CD4-positive, alpha-beta T cell treated with Interleukin-15 for 1 hour (primary cell): ENCODE results near the gene ARL8B.

Experiments
- DNase-seq: peaks from one replicate; pipeline ENCODE4 v3.0.0-alpha.2; 2020

The ARL8B gene

GRCh38 chr3:5188419-5189221, 66.5 kb downstream of the ARL8B start:
- DNase-seq: peak; percentile 67

DNA sequence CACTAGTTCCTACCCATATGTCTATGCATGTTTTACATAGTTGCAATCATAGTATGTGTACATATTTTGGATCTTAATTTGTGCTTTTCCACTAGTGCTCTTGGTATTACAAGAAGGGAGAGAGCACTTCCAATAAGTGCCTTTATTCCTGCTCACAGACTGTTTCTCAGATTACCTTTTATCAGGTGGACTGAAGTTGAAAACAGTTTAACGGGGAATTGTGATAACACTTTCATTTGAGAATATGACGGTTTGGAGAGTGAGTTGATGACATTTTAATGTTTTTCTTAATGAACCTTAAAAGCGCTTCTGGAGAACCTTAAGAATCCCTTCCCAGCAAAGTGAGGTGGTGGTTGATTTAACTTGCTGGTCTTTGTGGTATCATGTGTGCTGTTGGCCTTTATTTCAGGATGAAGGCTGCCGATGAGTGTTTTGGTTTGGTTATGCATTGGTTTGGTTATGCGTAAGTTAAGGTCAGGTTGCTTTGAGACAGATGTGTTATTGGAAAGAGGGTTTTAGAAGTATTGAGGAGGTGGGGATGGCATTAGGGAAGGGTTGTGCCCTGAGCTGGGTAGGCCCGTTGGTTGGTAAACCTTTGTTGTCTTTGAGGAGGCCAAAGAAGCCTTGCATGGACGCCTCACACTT, 68.2 kb downstream of the ARL8B start:
- no peak for DNase-seq

DNA sequence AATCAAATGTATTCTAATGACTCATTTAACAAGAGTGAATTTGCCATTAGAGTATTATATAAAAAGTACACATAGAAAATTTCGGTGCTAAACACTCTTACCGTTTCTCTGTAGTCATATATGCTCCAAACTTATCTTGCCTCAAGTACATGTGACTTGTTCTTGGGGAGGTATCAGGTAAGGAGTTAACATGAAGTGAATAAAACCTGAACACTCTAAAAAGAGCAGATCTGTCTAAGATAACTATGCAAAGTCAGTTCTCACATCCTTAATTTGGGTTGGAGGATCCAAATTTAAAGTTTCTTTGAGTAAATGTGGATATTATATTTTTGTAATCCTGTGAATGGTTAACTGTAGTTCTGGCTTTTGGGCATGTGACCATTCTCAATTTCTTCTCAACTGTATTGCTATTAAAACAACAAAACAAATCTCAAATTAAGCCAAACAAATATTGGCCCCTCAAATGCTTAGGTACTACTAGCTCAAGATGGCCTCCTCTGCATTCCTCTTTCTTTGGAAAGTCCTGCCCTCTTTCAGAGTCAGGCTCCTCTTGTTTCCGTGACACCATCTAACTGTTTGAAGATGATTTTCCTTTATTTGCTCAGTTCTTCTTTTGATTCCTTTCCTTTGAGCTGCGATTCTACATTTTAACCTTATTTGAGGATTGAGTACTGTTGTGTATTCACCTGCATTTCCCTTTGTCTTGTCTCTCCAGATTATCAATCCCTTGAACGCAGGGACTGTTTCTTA, 69.6 kb downstream of the ARL8B start:
- no peak for DNase-seq

DNA sequence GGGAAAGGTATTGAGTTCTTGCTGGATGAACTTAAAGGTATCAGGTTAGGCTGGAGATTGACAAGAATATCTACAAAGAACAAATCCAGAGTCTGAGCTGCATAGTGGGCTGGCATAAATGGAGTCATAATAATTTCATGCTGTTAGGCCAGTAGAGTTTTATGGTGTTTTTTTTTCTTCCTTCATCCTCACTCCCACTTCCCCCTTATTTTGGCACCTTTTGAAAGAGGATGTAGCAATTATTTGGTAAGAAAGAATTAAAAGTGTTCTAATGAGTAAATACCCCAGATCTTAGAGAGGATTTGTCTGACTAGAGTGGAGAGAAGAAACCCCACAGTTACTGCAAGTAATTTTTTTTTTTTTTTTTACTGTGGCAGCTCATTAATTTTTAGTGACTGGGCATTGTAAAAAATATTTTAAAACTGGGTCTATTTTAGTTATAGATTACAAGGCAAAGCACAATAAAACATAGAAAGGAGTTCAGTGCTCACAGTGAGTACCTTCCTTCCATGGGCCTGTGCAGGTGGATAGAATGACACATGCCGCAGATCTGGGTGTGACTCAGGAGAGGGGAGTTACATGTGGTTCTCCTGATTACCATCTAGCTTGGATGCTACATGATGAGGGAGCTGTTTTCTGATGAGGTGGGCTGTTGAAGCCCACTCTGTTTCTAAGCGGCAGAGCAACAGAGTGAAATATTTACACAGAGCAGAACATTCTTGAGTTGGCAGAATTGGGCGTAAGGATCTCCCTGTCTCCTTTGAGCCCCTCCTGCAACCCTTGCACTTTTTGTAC, 70.7 kb downstream of the ARL8B start:
- no peak for DNase-seq

DNA sequence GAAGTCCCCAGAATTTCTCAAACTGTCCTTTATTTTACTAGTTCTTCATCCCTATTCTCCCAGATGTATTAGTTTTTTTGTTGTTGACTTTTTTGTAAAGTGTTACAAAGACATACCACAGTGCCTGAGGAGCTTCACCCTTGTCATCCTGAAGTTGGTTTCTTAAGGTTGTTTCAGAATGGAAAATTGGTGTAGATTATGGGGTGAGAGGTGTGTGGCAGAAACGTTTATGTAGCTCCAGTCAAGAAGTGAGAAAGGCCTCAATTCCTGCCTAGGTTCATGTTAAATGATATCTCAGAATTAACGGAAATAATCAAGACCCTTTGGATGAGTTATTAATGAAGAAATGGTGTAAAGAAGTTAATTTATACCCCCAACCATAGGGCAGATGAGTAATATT, 72.2 kb downstream of the ARL8B start:
- DNase-seq: no peak

- DNase-seq: peak; percentile 49
These were observed 72.9 kb downstream of the ARL8B start for GRCh38 chr3:5194801-5195509.

- DNase-seq: peak; percentile 64
These were observed 73.5 kb downstream of the ARL8B start for GRCh38 chr3:5195605-5196004.

DNA sequence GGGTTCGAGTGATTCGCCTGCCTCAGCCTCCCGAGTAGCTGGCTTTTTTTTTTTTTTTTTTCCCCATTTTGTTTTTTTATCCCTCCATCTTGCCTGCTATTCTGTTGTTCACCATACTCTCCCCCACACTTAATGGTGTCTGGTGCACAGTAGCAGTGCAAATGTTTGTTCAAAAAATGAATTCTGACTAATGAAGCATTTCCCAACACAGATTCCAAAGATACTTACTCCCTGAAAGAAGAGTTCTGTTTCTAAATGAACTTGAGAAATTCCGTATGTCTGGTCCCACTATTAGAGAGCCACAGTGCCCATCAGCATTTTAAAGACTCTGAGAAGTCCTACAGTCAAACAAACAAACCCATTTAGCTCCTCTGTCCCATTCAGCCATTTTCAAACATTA, 74.9 kb downstream of the ARL8B start:
- no peak for DNase-seq

- peak; percentile 37 for DNase-seq
These were observed 75.6 kb downstream of the ARL8B start for GRCh38 chr3:5197470-5198312.

- DNase-seq: no peak
These were observed 76.2 kb downstream of the ARL8B start for GRCh38 chr3:5198313-5198677.

DNA sequence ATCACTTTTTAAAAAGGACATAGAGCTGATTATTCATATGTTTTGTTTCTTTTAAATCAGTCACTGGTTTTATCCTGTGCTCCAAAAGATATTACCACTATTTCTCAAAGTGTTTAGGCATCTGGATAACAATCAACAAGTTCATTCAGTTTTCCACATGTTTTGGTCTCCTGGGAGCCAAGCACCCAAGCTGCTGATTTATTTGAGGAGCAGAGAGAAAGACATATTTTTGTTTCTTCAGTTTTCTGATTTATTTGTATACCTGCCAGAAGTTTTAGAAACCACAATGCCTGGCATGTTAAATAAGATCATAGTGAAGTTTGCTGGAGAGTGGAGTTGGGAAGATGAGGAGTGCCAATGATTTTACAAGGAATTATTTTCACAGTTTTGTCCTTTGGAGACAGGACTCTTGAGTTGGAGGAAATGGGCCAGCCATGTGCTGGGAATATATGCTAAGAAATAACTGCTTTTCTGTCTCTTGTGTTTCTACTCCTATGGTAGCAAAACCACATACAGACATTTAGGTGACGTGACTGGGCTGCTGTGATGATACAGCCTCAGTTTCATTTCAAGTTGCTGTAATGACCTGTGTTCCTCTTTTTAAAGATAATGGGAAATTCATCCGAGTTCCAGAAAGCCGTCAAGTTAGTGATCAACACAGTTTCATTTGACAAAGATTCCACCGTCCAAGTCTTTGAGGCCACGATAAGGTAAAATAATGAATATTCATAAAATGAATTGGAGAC, 77.1 kb downstream of the ARL8B start:
- DNase-seq: peak; percentile 56

DNA sequence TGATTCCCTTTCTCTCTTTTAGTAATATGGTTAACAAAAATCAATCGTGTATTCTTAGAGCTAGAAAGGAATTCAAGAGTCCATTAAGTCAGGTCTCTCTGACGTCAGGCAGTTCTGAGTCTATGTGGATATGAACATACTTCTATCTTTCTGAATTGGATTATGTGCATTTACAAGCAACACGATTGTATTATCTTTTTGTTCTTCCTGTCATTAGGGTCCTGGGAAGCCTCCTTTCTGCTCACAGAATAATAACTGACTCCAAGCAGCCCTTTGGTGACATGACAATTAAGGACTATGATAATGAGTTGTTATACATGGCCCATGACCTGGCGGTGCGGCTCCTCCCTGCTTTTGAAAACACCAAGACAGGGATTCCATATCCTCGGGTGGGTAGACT, 79.4 kb downstream of the ARL8B start:
- no peak for DNase-seq

- no peak for DNase-seq
These were observed 80.1 kb downstream of the ARL8B start for GRCh38 chr3:5202222-5202621.

- DNase-seq: peak; percentile 31
These were observed 83.3 kb downstream of the ARL8B start for GRCh38 chr3:5205165-5205941.

DNA sequence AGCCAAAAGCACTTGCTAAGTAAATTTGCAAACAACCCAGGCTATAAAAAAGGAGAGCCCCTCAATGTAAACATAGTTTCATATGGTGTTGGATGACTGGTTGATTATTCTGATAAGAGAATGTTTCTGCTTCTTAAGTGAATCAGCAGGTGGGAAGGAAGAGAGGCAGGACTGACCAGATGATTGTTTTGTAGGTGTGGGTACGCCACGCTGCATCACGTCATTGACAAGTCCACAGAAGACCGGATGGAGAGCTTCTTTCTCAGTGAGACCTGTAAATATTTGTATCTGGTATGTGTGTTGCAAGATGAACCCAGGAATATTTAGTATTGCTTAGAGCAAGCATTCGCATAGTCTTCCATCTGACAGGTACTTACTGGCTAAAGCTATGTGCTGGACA, 88.8 kb downstream of the ARL8B start:
- no peak for DNase-seq

DNA sequence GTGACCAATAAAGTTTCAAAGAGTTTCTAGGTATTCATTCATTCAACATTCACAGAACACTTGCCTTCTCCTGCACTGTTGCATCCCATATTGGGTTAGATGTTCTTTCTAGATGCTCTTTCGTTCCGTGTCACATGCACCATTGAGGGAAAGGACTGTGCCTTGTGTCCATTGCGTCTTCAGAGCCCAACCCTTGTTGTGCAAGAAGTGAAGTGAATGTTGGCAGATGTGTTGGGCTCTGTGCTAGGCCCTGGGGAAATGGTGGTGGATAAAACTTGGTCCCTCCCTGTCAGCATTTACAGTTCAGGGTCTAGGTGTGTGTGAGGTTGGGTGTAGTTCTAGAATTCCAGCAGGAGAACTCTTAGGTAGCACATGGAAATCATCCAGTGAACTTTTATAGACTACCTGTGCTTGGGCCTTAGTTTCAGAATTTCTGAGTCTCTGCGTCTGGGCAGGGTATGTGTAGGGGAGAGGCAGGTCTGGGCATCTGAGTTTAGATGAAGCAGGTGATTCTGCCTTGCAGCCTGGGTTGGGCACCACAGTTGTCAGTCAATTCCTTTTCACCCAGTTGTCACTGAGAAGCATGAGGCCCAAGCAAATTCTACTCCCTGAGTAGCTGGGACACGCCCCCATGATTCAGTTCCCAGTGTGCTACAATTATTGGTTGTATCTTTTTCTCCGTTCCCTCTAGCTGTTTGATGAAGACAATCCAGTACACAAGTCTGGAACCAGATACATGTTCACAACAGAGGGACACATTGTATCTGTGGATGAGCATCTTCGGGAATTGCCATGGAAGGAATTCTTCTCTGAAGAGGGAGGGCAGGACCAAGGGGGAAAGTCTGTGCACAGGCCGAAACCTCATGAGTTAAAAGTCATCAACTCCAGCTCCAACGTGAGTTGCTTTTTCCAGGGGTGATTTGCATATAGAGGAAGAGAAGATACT, 90.8 kb downstream of the ARL8B start:
- no peak for DNase-seq

- no peak for DNase-seq
These were observed 91.5 kb downstream of the ARL8B start for GRCh38 chr3:5213574-5213966.

DNA sequence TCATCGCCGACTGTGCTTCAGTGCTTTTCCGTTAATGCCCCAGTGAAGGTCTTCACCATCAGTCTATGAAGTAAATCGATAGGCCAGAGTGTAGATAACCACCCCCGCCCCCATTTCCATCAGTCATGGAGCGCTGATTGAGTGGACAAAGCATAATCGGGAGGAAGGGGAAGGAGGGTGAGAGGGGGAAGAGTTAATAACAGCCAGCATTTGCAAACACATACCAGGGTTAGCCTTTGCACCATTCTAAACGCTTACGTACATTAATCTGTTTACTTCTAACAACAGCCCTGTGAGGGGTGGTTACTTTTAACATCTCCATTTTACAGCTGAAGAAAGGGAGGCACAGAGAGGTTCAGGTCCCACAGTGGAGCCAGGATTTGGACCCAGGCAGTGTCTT, 92.3 kb downstream of the ARL8B start:
- no peak for DNase-seq
